ENCODE measurements around the gene NONO. TPM values are rescaled to one million over a fixed set of nuclear protein-coding genes. Genes with fewer than 3 reads are reported as not detected.

The NONO gene
- total RNA-seq, 1 donor from 2014 or later: 916 TPM

GRCh38 chrX:71301195-71301924 lies 17.9 kb downstream of the NONO start, which contains the start of gene ITGB1BP2:
TSS of gene ITGB1BP2 (plus strand) at chrX:71301750. CDS start at chrX:71301807, 57 bp downstream.
- Histone ChIP-seq H3K4me2 (no peak within 1 kb of the TSS), H2AFZ (replicated peaks) (no peak within 1 kb of the TSS), H3K4me1 (no peaks in the 10 kb centered on the region), H3K9me3 (ENCODE audit: low read depth) (no peaks in the 10 kb centered on the region), H3K9ac (no peak within 1 kb of the TSS), H4K20me1 (ENCODE audit: low read depth) (peaks cover 48% of the 10 kb centered on the region), H3K36me3 (no peaks in the 10 kb centered on the region), H3K27me3 (no peaks in the 10 kb centered on the region), H3K4me3 (no peak within 1 kb of the TSS), H3F3A (ENCODE audit: low read depth) (peaks cover 51% of the 10 kb centered on the region), H3K79me2 (ENCODE audit: low read depth) (no peaks in the 10 kb centered on the region), H3K27ac (no peak within 1 kb of the TSS)
- Mint-ChIP-seq H3K36me3 (peaks cover 28% of the 10 kb centered on the region), H3K27ac (no peak within 1 kb of the TSS), H3K4me1 (peaks cover 3% of the 10 kb centered on the region), H3K27me3 (ENCODE audit: insufficient read depth, low read depth) (peaks cover 4% of the 10 kb centered on the region), H3K9me3 (peaks cover 7% of the 10 kb centered on the region), H3K4me3 (no peak within 1 kb of the TSS)
- TF ChIP-seq EZH2phosphoT487 (IDR thresholded peaks at IDR 0.05): no peak
- TF ChIP-seq EZH2 (IDR thresholded peaks at IDR 0.05): no peak
- TF ChIP-seq CTCF (IDR thresholded peaks at IDR 0.05): no peak
- no peak for DNase-seq (ENCODE audit: low spot score)

- no peak for DNase-seq (ENCODE audit: low spot score)
- H3K36me3 Mint-ChIP-seq: peaks cover 24% of the 10 kb centered on the region
- no peak overlapping the region for H3K27ac Mint-ChIP-seq
- Histone ChIP-seq H4K20me1 (ENCODE audit: low read depth) (peaks cover 35% of the 10 kb centered on the region), H3K4me1 (no peaks in the 10 kb centered on the region), H3K79me2 (ENCODE audit: low read depth) (no peaks in the 10 kb centered on the region), H3K9me3 (ENCODE audit: low read depth) (no peaks in the 10 kb centered on the region), H3K4me2 (no peak overlapping the region), H3K27me3 (no peaks in the 10 kb centered on the region), H3F3A (ENCODE audit: low read depth) (peaks cover 38% of the 10 kb centered on the region), H2AFZ (replicated peaks) (no peak overlapping the region), H3K27ac (no peak overlapping the region), H3K36me3 (no peaks in the 10 kb centered on the region), H3K9ac (no peak overlapping the region), H3K4me3 (no peak overlapping the region)
- peaks cover 3% of the 10 kb centered on the region for H3K4me1 Mint-ChIP-seq
- H3K4me3 Mint-ChIP-seq: no peak overlapping the region
- TF ChIP-seq EZH2 (IDR thresholded peaks at IDR 0.05) (no peak), CTCF (IDR thresholded peaks at IDR 0.05) (no peak), EZH2phosphoT487 (IDR thresholded peaks at IDR 0.05) (no peak)
- peaks cover 4% of the 10 kb centered on the region for H3K27me3 Mint-ChIP-seq (ENCODE audit: insufficient read depth, low read depth)
- H3K9me3 Mint-ChIP-seq: peaks cover 7% of the 10 kb centered on the region
Observed at GRCh38 chrX:71302461-71303213, 19.2 kb downstream of the NONO start.

- Mint-ChIP-seq H3K4me1 (peaks cover 3% of the 10 kb centered on the region), H3K27ac (no peak overlapping the region), H3K9me3 (peaks cover 7% of the 10 kb centered on the region), H3K27me3 (ENCODE audit: insufficient read depth, low read depth) (peaks cover 4% of the 10 kb centered on the region), H3K4me3 (no peak overlapping the region), H3K36me3 (peaks cover 12% of the 10 kb centered on the region)
- Histone ChIP-seq H3K9ac (no peak overlapping the region), H3F3A (ENCODE audit: low read depth) (peaks cover 21% of the 10 kb centered on the region), H3K4me1 (no peaks in the 10 kb centered on the region), H3K4me3 (no peak overlapping the region), H2AFZ (replicated peaks) (no peak overlapping the region), H3K27ac (no peak overlapping the region), H3K27me3 (no peaks in the 10 kb centered on the region), H3K4me2 (no peak overlapping the region), H4K20me1 (ENCODE audit: low read depth) (peaks cover 18% of the 10 kb centered on the region), H3K9me3 (ENCODE audit: low read depth) (no peaks in the 10 kb centered on the region), H3K79me2 (ENCODE audit: low read depth) (no peaks in the 10 kb centered on the region), H3K36me3 (no peaks in the 10 kb centered on the region)
- no peak for DNase-seq (ENCODE audit: low spot score)
- TF ChIP-seq CTCF (IDR thresholded peaks at IDR 0.05) (no peak), EZH2 (IDR thresholded peaks at IDR 0.05) (no peak), EZH2phosphoT487 (IDR thresholded peaks at IDR 0.05) (no peak)
Observed at GRCh38 chrX:71304561-71304960, 21.1 kb downstream of the NONO start.
